CD4-positive, alpha-beta T cell treated with Interleukin-12 subunit alpha and Interleukin-12 subunit beta, for 1 hour (primary cell): Measurements from ENCODE around the gene SSX2IP.
"Not testable (repeated sequence)": the region's sequence is repeated elsewhere in the genome, so short reads cannot be mapped to it uniquely, and the experiment has no call there.

Experiments
- DNase-seq: peaks from one replicate; pipeline ENCODE4 v3.0.0-alpha.2; 2020

SSX2IP gene

GRCh38 chr1:84690397-84691121 lies at the start of gene SSX2IP:
Gene SSX2IP, minus strand, starts transcription at chr1:84690461. Its CDS starts 19,242 bp downstream, at chr1:84671219.
- peak; percentile 99 for DNase-seq

- DNase-seq: no peak
Observed at GRCh38 chr1:84738237-84738636, 48.0 kb upstream of the SSX2IP start.

- DNase-seq: no peak
Observed at GRCh38 chr1:84737590-84737989, 47.3 kb upstream of the SSX2IP start.

DNA sequence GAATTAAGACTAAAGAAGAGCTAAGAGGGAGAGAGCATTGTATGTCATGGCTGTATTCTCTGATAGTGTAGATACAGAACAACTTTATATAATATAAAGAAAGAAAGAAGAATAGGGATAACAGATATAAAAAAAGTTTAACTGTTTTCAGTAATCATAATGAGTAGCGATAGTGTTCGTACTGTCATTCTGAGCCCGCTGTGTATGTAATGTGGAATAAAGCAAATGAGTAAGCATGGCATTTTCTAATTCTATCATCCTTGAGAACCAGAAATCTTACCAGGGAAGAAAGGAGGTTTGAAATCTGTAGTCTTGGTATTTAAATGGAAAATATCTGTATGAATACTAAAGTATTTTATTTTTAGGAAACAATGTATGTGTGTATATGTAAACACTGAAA lies 46.7 kb upstream of the SSX2IP start:
- DNase-seq: no peak

GRCh38 chr1:84736445-84736844 lies 46.2 kb upstream of the SSX2IP start:
- DNase-seq: no peak

DNA sequence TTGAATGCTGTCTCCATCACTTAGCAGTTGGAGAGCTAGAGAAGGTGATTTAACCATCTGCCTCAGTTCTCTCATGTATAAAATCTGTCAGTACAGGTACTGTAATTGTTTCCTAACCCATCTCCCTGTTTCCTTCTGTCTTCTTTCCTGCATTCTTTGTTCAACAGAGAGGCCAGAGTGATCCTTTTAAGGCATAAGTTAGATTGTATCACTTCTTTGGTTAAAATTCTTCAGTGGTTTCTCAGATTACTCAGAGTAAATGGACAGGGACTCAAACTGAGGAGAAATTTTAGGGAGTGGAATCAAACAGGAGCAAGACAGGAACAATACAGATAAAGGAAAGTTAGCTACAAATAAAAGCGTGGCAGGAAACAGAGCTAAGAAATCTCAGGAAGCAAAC lies 45.2 kb upstream of the SSX2IP start:
- DNase-seq: no peak

DNA sequence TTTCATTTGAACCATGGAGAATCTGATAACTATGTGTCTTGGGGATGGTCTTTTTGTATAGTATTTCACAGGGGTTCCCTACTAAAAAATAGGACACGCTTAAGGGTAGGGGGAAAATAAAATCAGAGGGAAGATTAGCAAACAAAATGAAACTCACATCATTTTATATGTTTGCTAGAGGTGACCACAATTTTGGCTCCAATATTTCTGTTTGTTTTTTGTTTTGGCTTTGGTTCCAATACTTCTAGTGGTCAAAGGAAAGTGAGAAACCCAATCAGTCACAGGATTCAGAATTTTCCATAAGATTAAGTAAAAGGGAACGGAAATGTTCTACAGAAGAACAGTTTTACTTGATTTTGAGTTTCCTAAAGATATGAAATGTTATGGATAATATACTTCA lies 42.3 kb upstream of the SSX2IP start:
- DNase-seq: no peak

DNA sequence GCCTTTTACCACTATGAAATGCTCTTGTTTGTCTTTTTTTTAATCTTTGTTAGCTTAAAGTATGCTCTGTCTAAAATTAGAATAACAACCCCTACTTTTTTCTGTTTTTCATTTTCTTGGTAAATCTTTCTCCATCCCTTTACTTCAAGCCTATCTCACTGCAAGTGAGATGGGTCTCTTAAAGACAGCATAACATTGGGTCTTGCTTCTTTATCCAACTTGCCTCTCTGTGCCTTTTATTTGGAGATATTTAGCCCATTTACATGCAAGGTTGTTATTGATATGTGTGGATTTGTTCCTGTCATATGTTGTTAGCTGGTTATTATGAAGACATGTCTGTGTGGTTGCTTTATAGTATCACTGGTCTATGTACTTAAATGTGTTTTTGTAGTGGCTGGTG lies 41.3 kb upstream of the SSX2IP start:
- no peak for DNase-seq

DNA sequence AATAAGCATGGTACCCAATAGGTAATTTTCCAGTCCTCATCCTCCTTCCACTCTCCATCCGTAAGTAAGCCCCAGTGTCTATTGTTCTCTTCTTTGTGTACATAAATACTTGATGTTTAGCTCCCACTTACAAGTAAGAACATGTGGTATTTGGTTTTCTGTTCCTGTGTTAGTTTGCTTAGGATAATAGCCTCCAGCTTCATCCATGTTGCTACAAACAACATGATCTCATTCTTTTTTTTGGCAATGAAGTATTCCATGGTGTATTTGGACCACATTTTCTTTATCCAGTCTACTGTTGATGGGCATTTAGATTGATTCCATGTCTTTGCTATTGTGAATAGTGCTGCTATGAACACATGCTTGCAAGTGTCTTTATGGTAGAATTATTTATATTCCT lies 37.5 kb upstream of the SSX2IP start:
- DNase-seq: not testable (repeated sequence)

DNA sequence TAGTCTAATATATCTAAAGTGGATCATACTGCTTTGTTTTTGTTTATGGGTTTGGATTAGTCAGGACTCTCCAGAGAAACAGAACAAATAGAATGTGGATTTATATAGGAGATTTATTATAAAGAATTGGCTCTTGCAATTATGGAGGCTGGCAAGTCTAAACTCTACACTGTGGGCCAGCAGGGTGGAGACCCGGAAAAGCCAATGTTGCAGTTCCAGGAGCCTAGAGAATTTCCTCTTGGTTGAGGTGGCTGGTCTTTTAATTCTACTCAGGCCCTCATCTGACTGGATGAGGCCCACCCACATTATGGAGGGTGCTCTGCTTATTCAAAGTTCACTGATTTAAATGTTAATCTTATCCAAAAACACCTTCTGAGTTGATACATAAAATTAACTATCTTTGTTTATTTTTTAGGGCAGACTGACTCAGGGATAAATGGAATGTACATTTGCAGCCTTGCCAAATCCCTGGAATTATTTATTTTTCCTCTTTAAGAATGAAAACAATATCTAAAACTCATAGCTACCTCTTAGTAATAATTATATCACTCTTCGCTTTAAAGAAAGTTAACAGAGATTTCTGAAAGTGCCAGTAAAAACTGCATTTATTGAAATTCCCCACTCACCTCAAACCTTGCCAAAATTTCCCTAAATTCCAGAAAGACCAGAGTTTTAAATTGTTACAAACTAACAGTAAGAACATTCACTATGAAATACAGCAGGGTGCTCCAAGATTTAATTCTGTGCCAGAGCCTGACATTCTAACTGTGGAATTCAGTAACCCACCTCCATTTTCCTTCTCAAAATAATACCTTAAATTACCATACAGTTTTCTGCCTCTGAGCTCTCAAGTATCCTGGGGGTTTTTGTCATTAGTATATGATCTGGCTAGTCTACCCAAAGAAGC lies 36.6 kb upstream of the SSX2IP start:
- DNase-seq: no peak

DNA sequence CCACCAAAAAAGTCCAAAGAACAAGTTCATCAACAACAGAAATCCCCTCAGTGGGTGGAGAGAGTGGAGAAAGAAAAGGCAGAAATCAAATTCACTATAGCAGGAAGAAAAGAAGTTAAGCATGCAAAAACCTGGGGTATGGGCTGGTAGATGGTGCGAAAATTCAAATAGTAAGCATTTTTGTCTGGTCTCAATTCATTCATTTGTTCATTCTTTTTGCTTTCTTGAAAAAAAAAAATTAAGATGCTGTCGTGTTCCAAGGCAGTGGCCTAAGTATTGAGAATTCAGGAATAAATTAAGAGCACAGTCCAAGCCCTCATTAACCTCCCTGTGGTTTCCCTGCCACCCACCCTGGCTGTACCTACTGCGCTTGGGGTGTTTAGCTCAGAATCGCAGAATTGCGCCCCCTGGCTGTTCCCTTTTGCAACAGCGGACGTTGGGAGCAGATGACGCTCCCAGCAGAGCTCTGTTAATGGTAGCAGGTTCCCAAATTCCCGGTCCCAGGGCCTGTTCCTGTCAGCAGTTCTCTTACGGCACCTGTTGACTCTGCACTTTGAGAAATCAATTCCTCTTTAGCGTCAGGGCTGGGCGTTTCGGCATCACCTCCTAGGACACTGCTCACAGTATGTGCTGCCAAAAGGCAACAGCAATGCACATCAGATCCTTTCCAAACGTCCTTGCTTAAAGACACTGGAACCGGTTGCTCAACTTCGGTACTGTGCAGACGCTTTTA lies 34.0 kb upstream of the SSX2IP start:
- DNase-seq: peak; percentile 61

GRCh38 chr1:84722794-84723193 lies 32.5 kb upstream of the SSX2IP start:
- no peak for DNase-seq

DNA sequence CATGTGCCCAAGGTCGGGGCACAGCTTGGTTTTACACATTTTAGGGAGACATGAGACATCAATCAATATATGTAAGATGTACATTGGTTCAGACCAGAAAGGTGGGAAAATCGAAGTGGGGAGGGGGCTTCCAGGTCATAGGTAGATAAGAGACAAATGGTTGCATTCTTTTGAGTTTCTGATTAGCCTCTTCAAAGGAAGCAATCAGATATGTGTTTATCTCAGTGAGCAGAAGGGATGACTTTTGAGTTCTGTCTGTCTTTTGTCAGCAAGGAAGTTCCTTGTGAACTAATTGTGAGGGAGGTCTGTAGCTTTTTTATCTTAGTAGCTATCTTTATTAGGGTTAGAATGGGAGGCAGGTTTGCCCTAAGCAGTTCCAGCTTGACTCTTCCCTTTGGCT lies 31.6 kb upstream of the SSX2IP start:
- not testable (repeated sequence) for DNase-seq

- DNase-seq: no peak
Observed at GRCh38 chr1:84721152-84721551, 30.9 kb upstream of the SSX2IP start.

DNA sequence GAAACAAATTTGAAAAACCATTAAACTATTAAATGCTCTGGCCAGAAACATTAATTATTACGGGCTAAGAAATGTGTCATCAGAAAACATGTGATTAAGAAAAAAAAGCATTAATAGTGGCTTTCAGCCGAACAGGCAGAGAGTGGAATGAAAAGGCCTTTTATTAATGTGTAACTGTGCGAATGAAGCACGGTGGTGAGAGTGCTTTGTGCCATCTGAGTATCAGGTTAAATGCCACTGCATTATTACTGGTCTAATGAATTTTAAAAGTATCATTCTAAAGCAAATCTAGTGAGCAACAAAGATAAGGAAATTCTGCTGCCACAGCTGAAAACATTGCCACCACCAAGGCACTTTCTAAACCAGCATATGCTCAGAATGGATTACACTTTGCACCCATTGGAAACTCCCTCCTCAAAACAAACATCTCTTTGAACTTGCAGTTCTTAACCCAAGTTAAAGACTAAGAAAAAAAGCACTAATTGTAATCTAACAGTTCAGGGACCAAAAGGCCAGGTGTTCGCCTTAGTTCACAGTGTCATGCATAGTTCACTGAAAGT lies 30.0 kb upstream of the SSX2IP start:
- DNase-seq: no peak

- no peak for DNase-seq
Observed at GRCh38 chr1:84719543-84720217, 29.4 kb upstream of the SSX2IP start.

- DNase-seq: no peak
Observed at GRCh38 chr1:84715342-84716019, 25.2 kb upstream of the SSX2IP start.

GRCh38 chr1:84712276-84712874 lies 22.1 kb upstream of the SSX2IP start:
- DNase-seq: no peak

- no peak for DNase-seq
Observed at GRCh38 chr1:84711869-84712268, 21.6 kb upstream of the SSX2IP start.

DNA sequence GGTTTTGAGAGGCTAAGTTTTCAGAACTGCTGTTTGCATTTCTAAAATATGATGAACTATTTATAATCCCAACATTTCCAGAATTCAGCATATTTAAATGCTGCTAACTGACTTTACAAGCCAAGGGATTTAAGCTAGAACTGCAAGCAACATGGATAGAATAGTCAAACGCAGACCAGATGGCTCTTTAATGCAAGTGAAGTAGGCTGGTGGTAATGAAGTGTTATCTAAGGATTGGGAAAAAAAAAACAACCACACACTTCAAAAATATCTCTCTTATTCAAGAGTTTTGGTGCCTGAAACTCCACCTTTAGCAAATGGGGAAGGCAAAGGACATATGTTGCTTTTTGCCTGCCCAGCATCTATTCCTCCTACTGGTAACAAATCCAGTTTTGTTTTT lies 20.9 kb upstream of the SSX2IP start:
- no peak for DNase-seq

DNA sequence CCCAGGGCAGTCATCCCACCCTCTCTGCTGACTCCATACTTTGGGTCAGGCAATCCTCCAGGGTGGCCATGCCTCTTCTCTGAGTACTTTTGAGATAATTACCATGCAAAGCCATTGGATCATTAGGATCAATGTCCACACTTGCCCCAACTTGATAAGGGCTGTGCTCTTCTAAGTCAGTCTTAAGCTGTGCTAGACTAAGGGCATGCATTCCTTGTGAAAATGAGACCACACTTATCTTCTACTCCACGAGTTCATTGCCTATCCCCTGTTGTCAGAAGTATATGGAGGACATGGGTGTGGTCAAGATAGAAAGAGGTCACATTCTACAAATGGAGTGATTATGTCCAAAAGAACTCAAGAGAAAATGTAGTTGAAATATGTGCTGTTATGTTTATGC lies 18.9 kb upstream of the SSX2IP start:
- DNase-seq: no peak

- DNase-seq: no peak
Observed at GRCh38 chr1:84708031-84708430, 17.8 kb upstream of the SSX2IP start.
